ENCODE data around the gene CDK16.
"Not testable (repeated sequence)": the region's sequence is repeated elsewhere in the genome, so short reads cannot be mapped to it uniquely, and the experiment has no call there.

Gene CDK16

GRCh38 chrX:47250017-47250347 is 31.5 kb downstream of the CDK16 start:
- no peak for ATAC-seq (ENCODE audit: low read depth)
- H3K9me3 Mint-ChIP-seq: no peaks in the 10 kb centered on the region
- no peak for DNase-seq (ENCODE audit: low spot score in 2 of 2)
- no peaks in the 10 kb centered on the region for H3K27me3 Mint-ChIP-seq
- peaks cover 11% of the 10 kb centered on the region for H3K36me3 Mint-ChIP-seq
- no peak overlapping the region for H3K4me3 Mint-ChIP-seq
- H3K4me1 Mint-ChIP-seq: peaks cover 2% of the 10 kb centered on the region
- H3K27ac Mint-ChIP-seq: no peak overlapping the region

- H3K36me3 Mint-ChIP-seq, H3K4me1 Mint-ChIP-seq: not testable (repeated sequence)
Observed at GRCh38 chrX:47257620-47258019, 39.1 kb downstream of the CDK16 start.

GRCh38 chrX:47264483-47265173 is 46.1 kb downstream of the CDK16 start:
- ATAC-seq (ENCODE audit: low read depth): no peak
- no peaks in the 10 kb centered on the region for H3K27me3 Mint-ChIP-seq
- no peaks in the 10 kb centered on the region for H3K9me3 Mint-ChIP-seq
- no peak overlapping the region for H3K4me3 Mint-ChIP-seq
- DNase-seq (ENCODE audit: low spot score in 2 of 2): no peak
- no peaks in the 10 kb centered on the region for H3K4me1 Mint-ChIP-seq
- no peak overlapping the region for H3K27ac Mint-ChIP-seq
- no peaks in the 10 kb centered on the region for H3K36me3 Mint-ChIP-seq

More at GRCh38 chrX:47257620-47258019, 39.1 kb downstream of the CDK16 start:
- H3K27ac Mint-ChIP-seq; H3K4me3 Mint-ChIP-seq; DNase-seq (ENCODE audit: low spot score in 2 of 2); ATAC-seq (ENCODE audit: low read depth); H3K27me3 Mint-ChIP-seq; H3K9me3 Mint-ChIP-seq: not testable (repeated sequence)

- H3K27me3 Mint-ChIP-seq: no peaks in the 10 kb centered on the region
- no peak overlapping the region for H3K4me3 Mint-ChIP-seq
- ATAC-seq (ENCODE audit: low read depth): no peak
- H3K27ac Mint-ChIP-seq: no peak overlapping the region
- H3K9me3 Mint-ChIP-seq: no peaks in the 10 kb centered on the region
- no peaks in the 10 kb centered on the region for H3K36me3 Mint-ChIP-seq
- no peak for DNase-seq (ENCODE audit: low spot score in 2 of 2)
- H3K4me1 Mint-ChIP-seq: no peaks in the 10 kb centered on the region
Observed at GRCh38 chrX:47266643-47267042, 48.2 kb downstream of the CDK16 start.

GRCh38 chrX:47272013-47272408 is 53.5 kb downstream of the CDK16 start:
- H3K27me3 Mint-ChIP-seq: no peaks in the 10 kb centered on the region
- no peak overlapping the region for H3K27ac Mint-ChIP-seq
- ATAC-seq (ENCODE audit: low read depth) (no peak), DNase-seq (ENCODE audit: low spot score in 2 of 2) (no peak)
- H3K4me3 Mint-ChIP-seq: no peak overlapping the region
- no peaks in the 10 kb centered on the region for H3K4me1 Mint-ChIP-seq
- no peaks in the 10 kb centered on the region for H3K9me3 Mint-ChIP-seq
- no peaks in the 10 kb centered on the region for H3K36me3 Mint-ChIP-seq

GRCh38 chrX:47273011-47273730 is 54.7 kb downstream of the CDK16 start:
- no peak overlapping the region for H3K4me3 Mint-ChIP-seq
- no peak overlapping the region for H3K27ac Mint-ChIP-seq
- H3K4me1 Mint-ChIP-seq: no peaks in the 10 kb centered on the region
- no peaks in the 10 kb centered on the region for H3K36me3 Mint-ChIP-seq
- no peak for DNase-seq (ENCODE audit: low spot score in 2 of 2)
- peaks cover under 1% of the 10 kb centered on the region for H3K27me3 Mint-ChIP-seq
- H3K9me3 Mint-ChIP-seq: no peaks in the 10 kb centered on the region
- no peak for ATAC-seq (ENCODE audit: low read depth)

- ATAC-seq (ENCODE audit: low read depth) (no peak), DNase-seq (ENCODE audit: low spot score in 2 of 2) (no peak)
- no peaks in the 10 kb centered on the region for H3K9me3 Mint-ChIP-seq
- H3K4me1 Mint-ChIP-seq: no peaks in the 10 kb centered on the region
- no peak overlapping the region for H3K27ac Mint-ChIP-seq
- peaks cover 1% of the 10 kb centered on the region for H3K27me3 Mint-ChIP-seq
- H3K4me3 Mint-ChIP-seq: no peak overlapping the region
- no peaks in the 10 kb centered on the region for H3K36me3 Mint-ChIP-seq
Observed at GRCh38 chrX:47278691-47279090, 60.2 kb downstream of the CDK16 start.
